ENCODE data around the gene POMT1. TPM values are rescaled to one million over a fixed set of nuclear protein-coding genes. Genes with fewer than 3 reads are reported as not detected.

The POMT1 gene
- total RNA-seq, 1 experiment from 2014 or later, result 58.0 TPM

DNA sequence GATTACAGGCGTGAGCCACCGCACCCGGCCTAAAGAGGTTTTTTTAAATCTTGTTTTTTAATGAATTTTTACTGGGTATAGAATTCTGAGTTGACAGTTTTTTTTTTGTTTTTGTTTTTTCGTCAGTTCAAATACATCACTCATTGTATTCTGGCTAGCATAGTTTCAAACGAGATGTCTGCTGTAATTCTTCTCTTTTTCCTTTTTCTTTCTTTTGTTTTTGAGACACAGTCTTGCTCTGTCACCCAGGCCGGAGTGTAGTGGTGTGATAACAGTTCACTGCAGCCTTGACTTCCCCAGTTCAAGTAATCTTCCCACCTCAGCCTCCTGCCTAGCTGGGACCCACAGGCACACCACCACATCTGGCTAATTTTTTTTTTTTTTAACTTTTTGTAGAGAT, 40.4 kb downstream of the POMT1 start:
- intact Hi-C loops (cut with micrococcal nuclease; ENCODE audit: unreplicated experiment) (no loop called here), in situ Hi-C loops (cut with HindIII; ENCODE audit: low pct_unique_long_range_greater_than_20kb, low sequenced_read_pairs) (no loop called here)
- Histone ChIP-seq H3K4me3 (ENCODE audit: low read depth in 2 of 2, low read length in 2 of 2) (no peak overlapping the region), H3K27me3 (ENCODE audit: control insufficient read depth, insufficient read depth, low read length) (no peaks in the 10 kb centered on the region), H3K36me3 (ENCODE audit: control insufficient read depth, insufficient read depth, low read length) (no peaks in the 10 kb centered on the region), H3K27ac (ENCODE audit: low read length) (no peak overlapping the region), H3K4me1 (ENCODE audit: control insufficient read depth, insufficient read depth, low read length) (no peaks in the 10 kb centered on the region), H3K9me3 (ENCODE audit: control insufficient read depth, insufficient read depth, low read depth, low read length) (no peaks in the 10 kb centered on the region)
- no peak for DNase-seq (ENCODE audit: low read depth, low spot score)
- no TSS peak for BruUV-seq (replicated peaks)
- POLR2A ChIA-PET, result no interaction called here
- ATAC-seq, result no peak
- CTCF ChIA-PET, result no interaction called here
- TF ChIP-seq POLR2AphosphoS5 (IDR thresholded peaks at IDR 0.05; ENCODE audit: low read depth, low read length) (no peak), TCF7L2 (IDR thresholded peaks at IDR 0.05; ENCODE audit: low read depth, low read length) (no peak), SIN3A (IDR thresholded peaks at IDR 0.05; ENCODE audit: borderline replicate concordance, insufficient read depth, low read depth, low read length) (no peak)
- TF ChIP-seq, protein P1, sequence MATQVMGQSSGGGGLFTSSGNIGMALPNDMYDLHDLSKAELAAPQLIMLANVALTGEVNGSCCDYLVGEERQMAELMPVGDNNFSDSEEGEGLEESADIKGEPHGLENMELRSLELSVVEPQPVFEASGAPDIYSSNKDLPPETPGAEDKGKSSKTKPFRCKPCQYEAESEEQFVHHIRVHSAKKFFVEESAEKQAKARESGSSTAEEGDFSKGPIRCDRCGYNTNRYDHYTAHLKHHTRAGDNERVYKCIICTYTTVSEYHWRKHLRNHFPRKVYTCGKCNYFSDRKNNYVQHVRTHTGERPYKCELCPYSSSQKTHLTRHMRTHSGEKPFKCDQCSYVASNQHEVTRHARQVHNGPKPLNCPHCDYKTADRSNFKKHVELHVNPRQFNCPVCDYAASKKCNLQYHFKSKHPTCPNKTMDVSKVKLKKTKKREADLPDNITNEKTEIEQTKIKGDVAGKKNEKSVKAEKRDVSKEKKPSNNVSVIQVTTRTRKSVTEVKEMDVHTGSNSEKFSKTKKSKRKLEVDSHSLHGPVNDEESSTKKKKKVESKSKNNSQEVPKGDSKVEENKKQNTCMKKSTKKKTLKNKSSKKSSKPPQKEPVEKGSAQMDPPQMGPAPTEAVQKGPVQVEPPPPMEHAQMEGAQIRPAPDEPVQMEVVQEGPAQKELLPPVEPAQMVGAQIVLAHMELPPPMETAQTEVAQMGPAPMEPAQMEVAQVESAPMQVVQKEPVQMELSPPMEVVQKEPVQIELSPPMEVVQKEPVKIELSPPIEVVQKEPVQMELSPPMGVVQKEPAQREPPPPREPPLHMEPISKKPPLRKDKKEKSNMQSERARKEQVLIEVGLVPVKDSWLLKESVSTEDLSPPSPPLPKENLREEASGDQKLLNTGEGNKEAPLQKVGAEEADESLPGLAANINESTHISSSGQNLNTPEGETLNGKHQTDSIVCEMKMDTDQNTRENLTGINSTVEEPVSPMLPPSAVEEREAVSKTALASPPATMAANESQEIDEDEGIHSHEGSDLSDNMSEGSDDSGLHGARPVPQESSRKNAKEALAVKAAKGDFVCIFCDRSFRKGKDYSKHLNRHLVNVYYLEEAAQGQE (IDR thresholded peaks at IDR 0.05; ENCODE audit: insufficient read depth in 1 of 2, low read depth in 2 of 2, low read length in 1 of 2), result no peak
- TF ChIP-seq, protein P2, sequence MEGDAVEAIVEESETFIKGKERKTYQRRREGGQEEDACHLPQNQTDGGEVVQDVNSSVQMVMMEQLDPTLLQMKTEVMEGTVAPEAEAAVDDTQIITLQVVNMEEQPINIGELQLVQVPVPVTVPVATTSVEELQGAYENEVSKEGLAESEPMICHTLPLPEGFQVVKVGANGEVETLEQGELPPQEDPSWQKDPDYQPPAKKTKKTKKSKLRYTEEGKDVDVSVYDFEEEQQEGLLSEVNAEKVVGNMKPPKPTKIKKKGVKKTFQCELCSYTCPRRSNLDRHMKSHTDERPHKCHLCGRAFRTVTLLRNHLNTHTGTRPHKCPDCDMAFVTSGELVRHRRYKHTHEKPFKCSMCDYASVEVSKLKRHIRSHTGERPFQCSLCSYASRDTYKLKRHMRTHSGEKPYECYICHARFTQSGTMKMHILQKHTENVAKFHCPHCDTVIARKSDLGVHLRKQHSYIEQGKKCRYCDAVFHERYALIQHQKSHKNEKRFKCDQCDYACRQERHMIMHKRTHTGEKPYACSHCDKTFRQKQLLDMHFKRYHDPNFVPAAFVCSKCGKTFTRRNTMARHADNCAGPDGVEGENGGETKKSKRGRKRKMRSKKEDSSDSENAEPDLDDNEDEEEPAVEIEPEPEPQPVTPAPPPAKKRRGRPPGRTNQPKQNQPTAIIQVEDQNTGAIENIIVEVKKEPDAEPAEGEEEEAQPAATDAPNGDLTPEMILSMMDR (IDR thresholded peaks at IDR 0.05), result no peak

DNA sequence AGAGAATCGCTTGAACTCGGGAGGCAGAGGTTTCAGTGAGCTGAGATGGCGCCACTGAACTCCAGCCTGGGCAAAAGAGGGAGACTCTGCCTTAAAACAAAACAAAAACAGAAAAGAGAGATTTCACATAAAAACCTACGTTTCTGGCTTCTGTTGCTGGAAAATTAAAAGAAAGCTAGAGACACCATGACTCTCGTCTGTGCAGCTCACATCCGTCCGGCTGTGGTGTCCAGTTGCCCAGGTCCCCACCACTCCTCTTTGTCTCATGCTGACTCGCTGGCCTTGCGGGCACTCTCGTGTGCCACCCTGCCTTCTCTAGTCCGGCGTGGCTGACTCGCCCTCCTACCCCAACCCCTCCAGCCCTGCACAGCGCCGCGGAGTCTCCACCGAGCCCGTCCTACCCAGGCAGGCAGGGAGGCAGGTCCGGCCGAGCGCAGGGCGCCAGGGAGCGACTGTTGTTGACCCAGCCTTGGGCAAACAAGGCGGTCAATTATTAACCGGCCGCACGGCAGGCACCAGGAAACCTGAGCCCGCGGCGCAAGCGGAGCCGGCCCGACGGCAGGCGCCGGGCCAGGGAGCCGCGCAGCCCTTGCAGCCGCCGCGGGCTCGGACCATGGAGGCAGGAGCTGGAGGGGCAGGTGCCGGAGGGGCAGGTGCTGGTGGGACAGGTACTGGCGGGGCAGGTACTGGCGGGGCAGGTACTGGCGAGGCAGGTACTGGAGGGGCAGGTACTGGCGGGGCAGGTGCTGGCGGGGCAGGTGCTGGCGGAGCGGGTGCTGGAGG, 42.5 kb downstream of the POMT1 start, which contains the start of gene PRRT1B:
PRRT1B (plus strand) TSS at position 521 of the 783 bp plus-strand sequence; CDS start at position 614, 93 bp downstream.
- in situ Hi-C loops (cut with HindIII; ENCODE audit: low pct_unique_long_range_greater_than_20kb, low sequenced_read_pairs), result no loop called here
- POLR2A ChIA-PET, result no interaction called here
- H3K9me3 ChIP-seq (ENCODE audit: control insufficient read depth, insufficient read depth, low read depth, low read length), result no peaks in the 10 kb centered on the region
- H3K27me3 ChIP-seq (ENCODE audit: control insufficient read depth, insufficient read depth, low read length), result no peaks in the 10 kb centered on the region
- no TSS peak for BruUV-seq (replicated peaks)
- H3K4me3 ChIP-seq (ENCODE audit: low read depth in 2 of 2, low read length in 2 of 2), result peak within 1 kb of the TSS; percentile 30 to 34
- intact Hi-C loops (cut with micrococcal nuclease; ENCODE audit: unreplicated experiment), result no loop called here
- ATAC-seq (peak; percentile 86), DNase-seq (ENCODE audit: low read depth, low spot score) (no peak)
- no peaks in the 10 kb centered on the region for H3K4me1 ChIP-seq (ENCODE audit: control insufficient read depth, insufficient read depth, low read length)
- H3K27ac ChIP-seq (ENCODE audit: low read length), result no peak within 1 kb of the TSS
- CTCF ChIA-PET, result interaction anchor here (0.6 kb wide), 1 partner anchor 152 kb away, joined by 3 read pairs; no protein-coding TSS in a partner anchor
- no peaks in the 10 kb centered on the region for H3K36me3 ChIP-seq (ENCODE audit: control insufficient read depth, insufficient read depth, low read length)
- TF ChIP-seq TCF7L2 (IDR thresholded peaks at IDR 0.05; ENCODE audit: low read depth, low read length), result no peak
- TF ChIP-seq, protein P2 (IDR thresholded peaks at IDR 0.05), result no peak
- no peak for TF ChIP-seq POLR2AphosphoS5 (IDR thresholded peaks at IDR 0.05; ENCODE audit: low read depth, low read length)
- TF ChIP-seq, protein P1 (IDR thresholded peaks at IDR 0.05; ENCODE audit: insufficient read depth in 1 of 2, low read depth in 2 of 2, low read length in 1 of 2), result no peak
- no peak for TF ChIP-seq SIN3A (IDR thresholded peaks at IDR 0.05; ENCODE audit: borderline replicate concordance, insufficient read depth, low read depth, low read length)
